HepG2 (cell line): ENCODE results near the gene SIGLECL1. TPM values are rescaled to one million over a fixed set of nuclear protein-coding genes. Genes with fewer than 3 reads are reported as not detected.

Experiments used
- ATAC-seq: fragments of 200-7000 bp; cut with Tn5 transposase; 3 replicates; pipeline ENCODE4 v1.9.1; 2020; ENCODE audit warnings: mild to moderate bottlenecking, moderate library complexity
- BruUV-seq: library from RNA; stranded (reverse); fragments of 400-500 nt; replicated peaks from 2 replicates; lab custom pipeline; 2021; lab: Mats Ljungman, UMichigan
- CTCF ChIA-PET: fragments of 300-600 bp; formaldehyde crosslinking; extraction: SDS; loops from one replicate; lab custom pipeline; 2021; ENCODE audit warnings: low total read pairs, inconsistent platforms, low intra/inter-chr PET ratio; lab: Yijun Ruan, JAX
- POLR2A ChIA-PET: fragments of 350-600 bp; sonication (Branson Sonifier 250); formaldehyde crosslinking; loops from one replicate; lab custom pipeline; 2020; ENCODE audit warnings: antibody characterized with exemption, inconsistent platforms; lab: Yijun Ruan, JAX
- DNase-seq: peaks from one replicate; pipeline ENCODE4 v3.0.0-alpha.2; 2015; ENCODE audit warnings: low spot score
- FAIRE-seq: peaks from 3 replicates; lab custom pipeline; 2011; peaks lifted over from hg19 to GRCh38; lab: Jason Lieb, UNC
- H2AFZ ChIP-seq: one replicate; pipeline ENCODE4 v1.6.1; 2011; ENCODE audit warnings: low read length, inconsistent platforms
- H3K27ac ChIP-seq: fragments of 300-600 bp; 3 replicates; pipeline ENCODE4 v1.8.0; 2011; ENCODE audit warnings: mixed run types, mild to moderate bottlenecking, mixed read lengths, low read length, inconsistent platforms; ENCODE audit not compliant: insufficient read depth; ENCODE audit errors: extremely low read length
- H3K27me3 ChIP-seq, 2 experiments: fragments of 200-600 bp in 1 of 2; 2 replicates in 1 of 2; 3 replicates in 1 of 2; pipeline versions ENCODE4 v1.6.0 to v1.8.0; 2011; ENCODE audit warnings: low read length in 2 of 2, mild to moderate bottlenecking in 2 of 2, moderate library complexity in 2 of 2, inconsistent platforms in 1 of 2; ENCODE audit not compliant: insufficient read depth in 2 of 2, control insufficient read depth in 1 of 2
- H3K36me3 ChIP-seq, 2 experiments: fragments of 200-600 bp in 1 of 2; replicated peaks in 1 of 2; 2 replicates in 1 of 2; 3 replicates in 1 of 2; pipeline versions ENCODE4 v1.5.1 to v1.8.0; 2011; ENCODE audit warnings: low read length in 2 of 2, inconsistent platforms in 1 of 2; ENCODE audit not compliant: insufficient read depth in 2 of 2, control insufficient read depth in 1 of 2
- H3K4me1 ChIP-seq: 2 replicates; pipeline ENCODE4 v1.5.1; 2012; ENCODE audit warnings: low read length, inconsistent platforms; ENCODE audit not compliant: insufficient read depth
- H3K4me2 ChIP-seq: 2 replicates; pipeline ENCODE4 v1.6.0; 2011; ENCODE audit warnings: low read depth, low read length, inconsistent platforms
- H3K4me3 ChIP-seq, 3 experiments: fragments of 200-600 bp in 1 of 3; sonication (generic), shearing (Covaris generic) in 1 of 3; replicated peaks in 1 of 3; 2 replicates each; pipeline ENCODE4 v1.5.1; 2011 to 2016; ENCODE audit warnings: low read length in 3 of 3, inconsistent platforms in 2 of 3, low read depth in 2 of 3, mild to moderate bottlenecking in 2 of 3, control low read depth in 1 of 3, mixed read lengths in 1 of 3; ENCODE audit not compliant: insufficient read depth in 1 of 3
- H3K79me2 ChIP-seq: one replicate; pipeline ENCODE4 v1.6.1; 2011; ENCODE audit warnings: low read length, inconsistent platforms; ENCODE audit not compliant: insufficient read depth
- H3K9ac ChIP-seq: 2 replicates; pipeline ENCODE4 v1.6.0; 2011; ENCODE audit warnings: mild to moderate bottlenecking, low read depth, low read length, inconsistent platforms; ENCODE audit not compliant: insufficient read depth
- H3K9me3 ChIP-seq: 2 replicates; pipeline ENCODE4 v1.5.1; 2012; ENCODE audit warnings: mild to moderate bottlenecking, low read length
- H4K20me1 ChIP-seq: 2 replicates; pipeline ENCODE4 v1.6.0; 2011; ENCODE audit warnings: inconsistent platforms, mild to moderate bottlenecking, low read length, moderate library complexity; ENCODE audit not compliant: insufficient read depth
- ARNTL ChIP-seq: sonication (generic); formaldehyde crosslinking; IDR thresholded peaks from 2 replicates; pipeline ENCODE4 v1.4.0; 2020; ENCODE audit warnings: mild to moderate bottlenecking, missing genetic modification reagents
- HOXA5 ChIP-seq: sonication (generic); formaldehyde crosslinking; IDR thresholded peaks from 2 replicates; pipeline ENCODE4 v1.4.0; 2020; ENCODE audit warnings: missing genetic modification reagents
- KAT2B ChIP-seq: fragments of 150-350 bp; IDR thresholded peaks from 2 replicates; pipeline ENCODE4 v1.6.1; 2014; ENCODE audit warnings: low read depth, low read length, borderline replicate concordance
- MXD4 ChIP-seq: IDR thresholded peaks from 2 replicates; pipeline ENCODE4 v1.6.1; 2016; ENCODE audit warnings: mild to moderate bottlenecking, missing biosample characterization, missing genetic modification reagents
- ONECUT2 ChIP-seq: sonication (generic); formaldehyde crosslinking; IDR thresholded peaks from 2 replicates; pipeline ENCODE4 v1.4.0; 2020; ENCODE audit warnings: missing genetic modification reagents
- PAX8 ChIP-seq: sonication (generic); formaldehyde crosslinking; IDR thresholded peaks from 2 replicates; pipeline ENCODE4 v1.8.0; 2022; ENCODE audit warnings: mild to moderate bottlenecking, missing genetic modification reagents, borderline replicate concordance
- PCBP1 ChIP-seq: fragments of 200-400 bp; formaldehyde crosslinking; IDR thresholded peaks from 2 replicates; pipeline ENCODE4 v1.6.1; 2017; ENCODE audit warnings: mild to moderate bottlenecking, low read depth, low read length, borderline replicate concordance
- SOX6 ChIP-seq, 2 experiments: fragments of 450-650 bp in 1 of 2; sonication (generic) in 1 of 2; formaldehyde crosslinking in 1 of 2; IDR thresholded peaks; 2 replicates each; pipeline versions ENCODE4 v1.4.0 to v1.6.1; 2017 to 2020; ENCODE audit warnings: antibody characterized with exemption in 1 of 2, mild to moderate bottlenecking in 1 of 2, missing genetic modification reagents in 1 of 2
- TGIF2 ChIP-seq: IDR thresholded peaks from 2 replicates; pipeline ENCODE4 v1.6.1; 2016; ENCODE audit warnings: control low read depth, missing compliant biosample characterization
- YY1 ChIP-seq: IDR thresholded peaks from 2 replicates; pipeline ENCODE4 v1.6.1; 2011; ENCODE audit warnings: low read length, low read depth, moderate library complexity, mild to moderate bottlenecking; ENCODE audit not compliant: insufficient read depth, insufficient replicate concordance
- ZNF781 ChIP-seq: sonication (generic); formaldehyde crosslinking; IDR thresholded peaks from 2 replicates; pipeline ENCODE4 v1.5.1; 2020; ENCODE audit warnings: borderline replicate concordance, mild to moderate bottlenecking, missing genetic modification reagents; ENCODE audit errors: not compliant biosample characterization
- WGBS: methylation state at CpG from one replicate; pipeline ENCODE4 v1.1.6; 2017; ENCODE audit warnings: low lambda C conversion rate; 5-methylcytosine and 5-hydroxymethylcytosine counted together
- in situ Hi-C: cut with HindIII; loops from 2 replicates; pipeline ENCODE4 v1.10.0; 2017; ENCODE audit warnings: low pct_unique_long_range_greater_than_20kb; ENCODE audit not compliant: extremely low pct_ligation_motif_present
- intact Hi-C: fragments of 100-400 bp; cut with micrococcal nuclease; formaldehyde crosslinking; loops from one replicate; pipeline ENCODE4 v1.10.0; 2022; ENCODE audit not compliant: unreplicated experiment
- polyA plus RNA-seq, 8 experiments: library from polyadenylated mRNA; depleted of rRNA in 3 of 8; stranded (reverse) in 7 of 8; unstranded in 1 of 8; fragments of >200 nt; fragmentation: Illumina TruSeq in 4 of 8; extraction: Trizol in 4 of 8; gene quantifications; 2 replicates each; pipeline versions ENCODE4 v1.2.1 to v1.2.3, GENCODE V29; 2011 to 2016; ENCODE audit warnings: low read depth in 4 of 8, missing spikeins in 1 of 8, mixed read lengths in 1 of 8; ENCODE audit not compliant: insufficient read depth in 1 of 8
- total RNA-seq, 5 experiments: library from RNA; depleted of rRNA; stranded (reverse); fragments of >200 nt; fragmentation: Illumina TruSeq; extraction: Trizol; gene quantifications; 2 replicates each; pipeline ENCODE4 v1.2.3, GENCODE V29; 2016; ENCODE audit warnings: low read depth in 1 of 5
- TF ChIP-seq, protein P1 (sequence below): sonication (generic); formaldehyde crosslinking; IDR thresholded peaks from 2 replicates; pipeline ENCODE4 v1.4.0; 2020; ENCODE audit warnings: missing genetic modification reagents

Gene SIGLECL1
- total and polyA plus RNA-seq, 2 of the 13 experiments (the other 11 are each of a cell fraction or from before 2014, with no cell fraction given), result not detected

DNA sequence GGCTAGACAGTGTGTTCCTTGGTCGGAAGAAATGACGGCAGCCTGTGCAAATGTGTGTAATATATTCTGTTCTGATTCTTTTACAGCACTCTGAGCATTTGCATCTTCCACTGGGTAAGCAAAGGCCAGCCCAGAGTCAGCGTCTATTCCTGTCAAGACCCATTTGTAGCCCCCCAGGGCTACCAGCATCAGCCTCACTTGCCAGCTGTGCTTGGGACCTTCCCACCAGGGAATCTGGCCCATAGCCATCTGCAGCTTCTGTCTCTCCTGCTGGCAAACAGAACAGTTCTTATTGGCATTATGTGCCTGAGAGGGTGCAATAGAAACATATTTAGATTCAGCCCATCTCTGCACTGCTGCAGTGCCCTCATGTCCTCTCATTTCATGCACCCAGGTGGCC, 54.6 kb downstream of the SIGLECL1 start:
- Histone ChIP-seq H3K4me1 (no peaks in the 10 kb centered on the region), H3K9me3 (peaks cover 49% of the 10 kb centered on the region), H3K4me2 (no peak overlapping the region), H3K27ac (no peak overlapping the region), H3K27me3 (peaks cover 0 to 4% of the 10 kb centered on the region in 2 experiments; a peak in 2 of 5 replicates), H3K79me2 (no peaks in the 10 kb centered on the region), H3K9ac (no peak overlapping the region), H3K36me3 (no peaks in the 10 kb centered on the region), H3K4me3 (no peak overlapping the region), H2AFZ (no peak overlapping the region), H4K20me1 (no peaks in the 10 kb centered on the region)
- ChIA-PET CTCF (no interaction called here), POLR2A (no interaction called here)
- TF ChIP-seq PAX8 (no peak), SOX6 (IDR thresholded peaks at IDR 0.05) (no peak), SOX6 (CRISPR knock-in tag; IDR thresholded peaks at IDR 0.05) (no peak), TGIF2 (CRISPR knock-in tag) (no peak), HOXA5 (CRISPR knock-in tag) (no peak), PCBP1 (no peak), MXD4 (no peak), ONECUT2 (no peak), KAT2B (no peak), YY1 (no peak), ARNTL (CRISPR knock-in tag) (no peak), ZNF781 (CRISPR knock-in tag) (no peak)
- TF ChIP-seq, protein P1, sequence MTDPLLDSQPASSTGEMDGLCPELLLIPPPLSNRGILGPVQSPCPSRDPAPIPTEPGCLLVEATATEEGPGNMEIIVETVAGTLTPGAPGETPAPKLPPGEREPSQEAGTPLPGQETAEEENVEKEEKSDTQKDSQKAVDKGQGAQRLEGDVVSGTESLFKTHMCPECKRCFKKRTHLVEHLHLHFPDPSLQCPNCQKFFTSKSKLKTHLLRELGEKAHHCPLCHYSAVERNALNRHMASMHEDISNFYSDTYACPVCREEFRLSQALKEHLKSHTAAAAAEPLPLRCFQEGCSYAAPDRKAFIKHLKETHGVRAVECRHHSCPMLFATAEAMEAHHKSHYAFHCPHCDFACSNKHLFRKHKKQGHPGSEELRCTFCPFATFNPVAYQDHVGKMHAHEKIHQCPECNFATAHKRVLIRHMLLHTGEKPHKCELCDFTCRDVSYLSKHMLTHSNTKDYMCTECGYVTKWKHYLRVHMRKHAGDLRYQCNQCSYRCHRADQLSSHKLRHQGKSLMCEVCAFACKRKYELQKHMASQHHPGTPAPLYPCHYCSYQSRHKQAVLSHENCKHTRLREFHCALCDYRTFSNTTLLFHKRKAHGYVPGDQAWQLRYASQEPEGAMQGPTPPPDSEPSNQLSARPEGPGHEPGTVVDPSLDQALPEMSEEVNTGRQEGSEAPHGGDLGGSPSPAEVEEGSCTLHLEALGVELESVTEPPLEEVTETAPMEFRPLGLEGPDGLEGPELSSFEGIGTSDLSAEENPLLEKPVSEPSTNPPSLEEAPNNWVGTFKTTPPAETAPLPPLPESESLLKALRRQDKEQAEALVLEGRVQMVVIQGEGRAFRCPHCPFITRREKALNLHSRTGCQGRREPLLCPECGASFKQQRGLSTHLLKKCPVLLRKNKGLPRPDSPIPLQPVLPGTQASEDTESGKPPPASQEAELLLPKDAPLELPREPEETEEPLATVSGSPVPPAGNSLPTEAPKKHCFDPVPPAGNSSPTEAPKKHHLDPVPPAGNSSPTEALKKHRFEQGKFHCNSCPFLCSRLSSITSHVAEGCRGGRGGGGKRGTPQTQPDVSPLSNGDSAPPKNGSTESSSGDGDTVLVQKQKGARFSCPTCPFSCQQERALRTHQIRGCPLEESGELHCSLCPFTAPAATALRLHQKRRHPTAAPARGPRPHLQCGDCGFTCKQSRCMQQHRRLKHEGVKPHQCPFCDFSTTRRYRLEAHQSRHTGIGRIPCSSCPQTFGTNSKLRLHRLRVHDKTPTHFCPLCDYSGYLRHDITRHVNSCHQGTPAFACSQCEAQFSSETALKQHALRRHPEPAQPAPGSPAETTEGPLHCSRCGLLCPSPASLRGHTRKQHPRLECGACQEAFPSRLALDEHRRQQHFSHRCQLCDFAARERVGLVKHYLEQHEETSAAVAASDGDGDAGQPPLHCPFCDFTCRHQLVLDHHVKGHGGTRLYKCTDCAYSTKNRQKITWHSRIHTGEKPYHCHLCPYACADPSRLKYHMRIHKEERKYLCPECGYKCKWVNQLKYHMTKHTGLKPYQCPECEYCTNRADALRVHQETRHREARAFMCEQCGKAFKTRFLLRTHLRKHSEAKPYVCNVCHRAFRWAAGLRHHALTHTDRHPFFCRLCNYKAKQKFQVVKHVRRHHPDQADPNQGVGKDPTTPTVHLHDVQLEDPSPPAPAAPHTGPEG (CRISPR knock-in tag), result no peak
- WGBS, result 3% methylated on average over 3 of the region's 3 CpGs
- in situ Hi-C loops, result no loop called here
- intact Hi-C loops, result no loop called here
- no TSS peak for BruUV-seq
- DNase-seq, result no peak
- ATAC-seq, result no peak
- no peak for FAIRE-seq
